Ectodermal cell (in vitro differentiated cells): ENCODE data around the gene SH3GL3.

Experiments used
- H3K27ac ChIP-seq: 2 replicates; pipeline ENCODE4 v1.7.0; 2013; ENCODE audit warnings: mild to moderate bottlenecking, low read depth, low read length; ENCODE audit not compliant: insufficient read depth, poor library complexity, severe bottlenecking
- H3K27me3 ChIP-seq: 2 replicates; pipeline ENCODE4 v1.7.0; 2013; ENCODE audit warnings: mild to moderate bottlenecking, low read length; ENCODE audit not compliant: insufficient read depth, control insufficient read depth, poor library complexity, severe bottlenecking
- H3K36me3 ChIP-seq: one replicate; pipeline ENCODE4 v1.7.0; 2013; ENCODE audit warnings: low read length; ENCODE audit not compliant: control insufficient read depth, insufficient read depth
- H3K4me1 ChIP-seq: one replicate; pipeline ENCODE4 v1.7.0; 2013; ENCODE audit warnings: low read length; ENCODE audit not compliant: control insufficient read depth, insufficient read depth
- H3K4me3 ChIP-seq: 2 replicates; pipeline ENCODE4 v1.7.0; 2013; ENCODE audit warnings: low read depth, low read length, control low read depth; ENCODE audit not compliant: insufficient read depth
- H3K9me3 ChIP-seq: 2 replicates; pipeline ENCODE4 v1.7.0; 2013; ENCODE audit warnings: mild to moderate bottlenecking, low read length, moderate library complexity; ENCODE audit not compliant: control insufficient read depth
- WGBS, 2 experiments: methylation state at CpG; one replicate each; pipeline ENCODE4 v1.1.7; 2013; ENCODE audit warnings: missing lambda C conversion rate in 2 of 2; 5-methylcytosine and 5-hydroxymethylcytosine counted together

Gene SH3GL3

GRCh38 chr15:83533410-83533962 is 86.3 kb downstream of the SH3GL3 start:
- Histone ChIP-seq H3K36me3 (no peaks in the 10 kb centered on the region), H3K9me3 (no peaks in the 10 kb centered on the region), H3K4me3 (no peak overlapping the region), H3K4me1 (no peaks in the 10 kb centered on the region), H3K27ac (no peak overlapping the region), H3K27me3 (no peaks in the 10 kb centered on the region)
- WGBS, 2 experiments = 83 to 93% methylated on average over 4 of the region's 4 CpGs

DNA sequence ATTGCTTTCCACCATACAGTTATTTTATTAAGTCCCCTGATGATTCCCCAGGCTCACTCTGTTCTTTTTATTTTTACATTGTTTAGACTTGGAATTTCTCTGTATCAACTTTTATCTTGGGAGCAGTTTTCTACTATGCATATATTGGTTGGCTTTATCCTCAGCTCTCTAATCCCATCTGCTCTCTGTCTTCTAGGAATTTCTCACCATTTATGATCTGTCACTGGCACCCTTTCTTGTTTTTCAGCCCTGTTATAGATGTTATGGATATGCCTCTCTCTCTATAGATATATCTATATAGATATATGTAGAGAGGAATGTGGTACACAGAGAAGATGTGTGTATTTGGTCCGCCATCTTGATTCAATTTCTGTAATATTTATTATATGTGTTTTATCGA is 90.5 kb downstream of the SH3GL3 start:
- Histone ChIP-seq H3K4me3 (no peak overlapping the region), H3K27ac (no peak overlapping the region), H3K4me1 (no peaks in the 10 kb centered on the region), H3K36me3 (no peaks in the 10 kb centered on the region), H3K27me3 (no peaks in the 10 kb centered on the region), H3K9me3 (no peaks in the 10 kb centered on the region)
- 95 to 100% methylated on average over 1 to 2 of the region's 2 CpGs for WGBS, 2 experiments

- no peak overlapping the region for H3K27ac ChIP-seq
- no peaks in the 10 kb centered on the region for H3K4me1 ChIP-seq
- H3K4me3 ChIP-seq = no peak overlapping the region
- no peaks in the 10 kb centered on the region for H3K27me3 ChIP-seq
- H3K9me3 ChIP-seq = no peaks in the 10 kb centered on the region
- no peaks in the 10 kb centered on the region for H3K36me3 ChIP-seq
Observed at GRCh38 chr15:83538682-83539081, 91.5 kb downstream of the SH3GL3 start.

GRCh38 chr15:83545804-83546511 is 98.8 kb downstream of the SH3GL3 start:
- H3K4me3 ChIP-seq = no peak overlapping the region
- H3K27me3 ChIP-seq = no peaks in the 10 kb centered on the region
- no peak overlapping the region for H3K27ac ChIP-seq
- H3K4me1 ChIP-seq = no peaks in the 10 kb centered on the region
- WGBS, 2 experiments = 61 to 73% methylated on average over 1 of the region's 1 CpG
- H3K9me3 ChIP-seq = no peaks in the 10 kb centered on the region
- H3K36me3 ChIP-seq = no peaks in the 10 kb centered on the region

- Histone ChIP-seq H3K36me3 (no peaks in the 10 kb centered on the region), H3K4me1 (no peaks in the 10 kb centered on the region), H3K4me3 (no peak overlapping the region), H3K27ac (no peak overlapping the region), H3K9me3 (no peaks in the 10 kb centered on the region), H3K27me3 (no peaks in the 10 kb centered on the region)
Observed at GRCh38 chr15:83546512-83546888, 99.4 kb downstream of the SH3GL3 start.

DNA sequence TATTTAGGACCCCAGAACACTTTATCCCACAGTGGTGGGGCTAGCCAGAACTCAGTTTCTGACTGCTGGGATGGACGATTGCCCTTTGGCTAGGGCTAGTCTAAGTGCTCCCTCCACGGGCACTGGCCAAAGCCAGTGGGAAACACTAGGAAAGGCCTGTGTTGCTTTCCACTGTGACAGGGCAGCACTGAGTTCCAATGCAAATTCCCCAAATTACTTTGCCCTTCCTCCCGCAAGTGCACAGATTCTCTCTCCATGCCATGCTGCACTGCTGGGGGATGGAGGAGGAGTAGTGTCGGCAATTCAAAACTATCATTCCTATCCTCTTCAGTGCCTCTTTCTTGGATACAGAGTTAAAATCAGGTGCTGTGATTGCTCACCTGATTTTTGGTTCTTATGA is 100.0 kb downstream of the SH3GL3 start:
- Histone ChIP-seq H3K4me3 (no peak overlapping the region), H3K27ac (no peak overlapping the region), H3K27me3 (no peaks in the 10 kb centered on the region), H3K9me3 (no peaks in the 10 kb centered on the region), H3K4me1 (no peaks in the 10 kb centered on the region), H3K36me3 (no peaks in the 10 kb centered on the region)
- 83 to 90% methylated on average over 4 of the region's 4 CpGs for WGBS, 2 experiments

GRCh38 chr15:83549623-83550022 is 102.5 kb downstream of the SH3GL3 start:
- Histone ChIP-seq H3K4me3 (no peak overlapping the region), H3K36me3 (no peaks in the 10 kb centered on the region), H3K27ac (no peak overlapping the region), H3K27me3 (no peaks in the 10 kb centered on the region), H3K9me3 (no peaks in the 10 kb centered on the region), H3K4me1 (no peaks in the 10 kb centered on the region)
- 94 to 100% methylated on average over 1 of the region's 1 CpG for WGBS, 2 experiments

GRCh38 chr15:83554558-83554957 is 107.4 kb downstream of the SH3GL3 start:
- H3K4me3 ChIP-seq = no peak overlapping the region
- H3K36me3 ChIP-seq = no peaks in the 10 kb centered on the region
- H3K9me3 ChIP-seq = no peaks in the 10 kb centered on the region
- no peaks in the 10 kb centered on the region for H3K4me1 ChIP-seq
- no peaks in the 10 kb centered on the region for H3K27me3 ChIP-seq
- 92 to 95% methylated on average over 5 of the region's 5 CpGs for WGBS, 2 experiments
- no peak overlapping the region for H3K27ac ChIP-seq

DNA sequence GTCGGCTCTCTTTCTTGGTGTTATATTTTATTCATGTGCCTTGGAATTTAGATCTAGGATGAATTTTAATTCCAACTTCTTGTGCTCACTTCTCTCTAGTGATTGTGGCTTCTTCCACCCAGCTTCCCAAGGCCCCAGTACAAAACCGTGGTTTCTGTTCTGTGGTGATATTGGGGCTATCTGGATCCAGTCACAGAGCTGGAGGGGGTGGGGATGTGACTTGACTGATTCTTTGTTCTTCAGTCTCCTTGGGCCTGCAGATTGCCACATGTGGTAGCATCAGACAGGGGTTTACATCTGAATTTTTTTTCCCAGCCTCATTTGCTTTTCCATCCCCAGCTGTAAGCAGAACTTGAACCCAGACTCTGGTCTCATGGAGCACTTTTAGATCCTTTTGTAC is 108.2 kb downstream of the SH3GL3 start:
- no peak overlapping the region for H3K4me3 ChIP-seq
- no peaks in the 10 kb centered on the region for H3K36me3 ChIP-seq
- no peak overlapping the region for H3K27ac ChIP-seq
- no peaks in the 10 kb centered on the region for H3K4me1 ChIP-seq
- 89 to 100% methylated on average over 1 to 2 of the region's 2 CpGs for WGBS, 2 experiments
- no peaks in the 10 kb centered on the region for H3K27me3 ChIP-seq
- H3K9me3 ChIP-seq = no peaks in the 10 kb centered on the region

- Histone ChIP-seq H3K9me3 (no peaks in the 10 kb centered on the region), H3K27ac (no peak overlapping the region), H3K27me3 (no peaks in the 10 kb centered on the region), H3K4me3 (no peak overlapping the region), H3K36me3 (no peaks in the 10 kb centered on the region), H3K4me1 (no peaks in the 10 kb centered on the region)
- WGBS, 2 experiments = 95% methylated on average over 1 to 3 of the region's 3 CpGs
Observed at GRCh38 chr15:83556068-83556467, 108.9 kb downstream of the SH3GL3 start.

DNA sequence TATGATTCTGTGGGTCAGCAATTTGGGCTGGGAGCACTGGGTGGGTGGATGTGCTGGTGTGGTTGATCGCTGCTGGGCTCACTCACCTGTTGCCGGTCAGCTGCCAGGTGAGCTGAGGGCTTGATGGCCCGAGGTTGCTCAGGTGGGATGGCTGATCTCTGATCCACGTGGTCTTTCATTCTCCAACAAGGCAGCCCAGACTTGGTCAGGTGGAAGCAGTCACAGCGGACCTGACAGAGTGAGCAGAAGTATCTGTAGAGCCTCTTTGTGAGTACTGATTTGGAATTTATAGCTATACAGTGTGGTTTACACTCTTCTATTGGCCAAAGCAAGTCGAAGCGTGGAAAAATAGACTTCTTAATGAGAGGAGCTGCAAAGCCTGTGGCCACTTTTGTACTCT is 109.6 kb downstream of the SH3GL3 start:
- Histone ChIP-seq H3K9me3 (no peaks in the 10 kb centered on the region), H3K4me3 (no peak overlapping the region)

More for the DNA sequence above, 109.6 kb downstream of the SH3GL3 start:
- Histone ChIP-seq H3K27ac (no peak overlapping the region), H3K4me1 (no peaks in the 10 kb centered on the region), H3K36me3 (no peaks in the 10 kb centered on the region), H3K27me3 (no peaks in the 10 kb centered on the region)
- WGBS, 2 experiments = 92 to 94% methylated on average over 7 of the region's 7 CpGs
